MCF 10A (cell line): ENCODE results near the gene PNCK. TPM values are rescaled to one million over a fixed set of nuclear protein-coding genes. Genes with fewer than 3 reads are reported as not detected.
A peak's percentile ranks its signal among the peaks of the same experiment; 100 is the strongest.

Source experiments
- BruUV-seq: library from RNA; stranded (reverse); fragments of 400-500 nt; replicated peaks from 2 replicates; lab custom pipeline; 2021; lab: Mats Ljungman, UMichigan
- CTCF ChIA-PET: fragments of 300-600 bp; sonication (Branson Sonifier 250); formaldehyde crosslinking; extraction: SDS; loops from one replicate; lab custom pipeline; 2021; ENCODE audit warnings: antibody characterized with exemption, inconsistent platforms; lab: Yijun Ruan, JAX
- POLR2A ChIA-PET: fragments of 300-600, 350-650 bp; sonication (Branson Sonifier 250); formaldehyde crosslinking; extraction: SDS; loops from one replicate; lab custom pipeline; 2020; ENCODE audit warnings: antibody characterized with exemption, inconsistent platforms; lab: Yijun Ruan, JAX
- DNase-seq: peaks from one replicate; pipeline ENCODE4 v3.0.0-alpha.2; 2018; ENCODE audit not compliant: unreplicated experiment
- H3K27ac Mint-ChIP-seq: one replicate; pipeline ENCODE4 v1.8.0; 2022; ENCODE audit warnings: mild to moderate bottlenecking, low read depth, mixed read lengths; ENCODE audit not compliant: unreplicated experiment
- H3K27me3 Mint-ChIP-seq: one replicate; pipeline ENCODE4 v1.8.0; 2022; ENCODE audit warnings: mixed read lengths; ENCODE audit not compliant: insufficient read depth, unreplicated experiment
- H3K36me3 Mint-ChIP-seq: one replicate; pipeline ENCODE4 v1.8.0; 2022; ENCODE audit warnings: mild to moderate bottlenecking, moderate library complexity, mixed read lengths; ENCODE audit not compliant: insufficient read depth, unreplicated experiment
- H3K4me1 Mint-ChIP-seq: one replicate; pipeline ENCODE4 v1.8.0; 2022; ENCODE audit warnings: mixed read lengths; ENCODE audit not compliant: insufficient read depth, unreplicated experiment
- H3K4me3 Mint-ChIP-seq: one replicate; pipeline ENCODE4 v1.8.0; 2022; ENCODE audit warnings: mild to moderate bottlenecking, moderate library complexity, mixed read lengths; ENCODE audit not compliant: unreplicated experiment
- H3K9me3 Mint-ChIP-seq: one replicate; pipeline ENCODE4 v1.8.0; 2022; ENCODE audit warnings: mixed read lengths; ENCODE audit not compliant: unreplicated experiment
- CTCF ChIP-seq: fragments of 200-600 bp; IDR thresholded peaks from one replicate; pipeline ENCODE4 v1.8.0; 2022; ENCODE audit warnings: antibody characterized with exemption, mild to moderate bottlenecking; ENCODE audit not compliant: unreplicated experiment
- intact Hi-C: fragments of 100-400 bp; cut with micrococcal nuclease; formaldehyde crosslinking; loops from 2 replicates; pipeline ENCODE4 v1.14.1; 2022
- total RNA-seq: library from RNA; stranded (reverse); gene quantifications from 2 replicates; pipeline ENCODE4 v1.2.3, GENCODE V29; 2022

PNCK gene
- total RNA-seq, 1 experiment from 2014 or later = not detected

GRCh38 chrX:153650959-153651358 lies 22.7 kb downstream of the PNCK start:
- DNase-seq = no peak
- H3K9me3 Mint-ChIP-seq = no peaks in the 10 kb centered on the region
- no peak for TF ChIP-seq CTCF
- POLR2A ChIA-PET = no interaction called here
- peaks cover 6% of the 10 kb centered on the region for H3K4me1 Mint-ChIP-seq
- intact Hi-C loops = no loop called here
- no peak overlapping the region for H3K4me3 Mint-ChIP-seq
- no peaks in the 10 kb centered on the region for H3K27me3 Mint-ChIP-seq
- CTCF ChIA-PET = interaction anchor here (0.6 to 1.8 kb wide), 4 partner anchors 10 to 42 kb away, joined by 4 to 7 read pairs (median 4); no protein-coding TSS in a partner anchor
- H3K27ac Mint-ChIP-seq = no peak overlapping the region
- no TSS peak for BruUV-seq
- H3K36me3 Mint-ChIP-seq = peaks cover 6% of the 10 kb centered on the region

- BruUV-seq = no TSS peak
- ChIA-PET CTCF (interaction anchor here (0.5 to 1.8 kb wide), 4 partner anchors 12 to 135 kb away, joined by 3 to 7 read pairs (median 4); no protein-coding TSS in a partner anchor), POLR2A (no interaction called here)
- intact Hi-C loops = no loop called here
- no peak for TF ChIP-seq CTCF
- peaks cover 6% of the 10 kb centered on the region for H3K4me1 Mint-ChIP-seq
- no peak overlapping the region for H3K27ac Mint-ChIP-seq
- no peaks in the 10 kb centered on the region for H3K9me3 Mint-ChIP-seq
- no peaks in the 10 kb centered on the region for H3K27me3 Mint-ChIP-seq
- H3K4me3 Mint-ChIP-seq = no peak overlapping the region
- no peak for DNase-seq
- H3K36me3 Mint-ChIP-seq = no peaks in the 10 kb centered on the region
Observed at GRCh38 chrX:153649915-153650782, 23.5 kb downstream of the PNCK start.

GRCh38 chrX:153649178-153649914 lies 24.3 kb downstream of the PNCK start:
- intact Hi-C loops = no loop called here
- Mint-ChIP-seq H3K27me3 (no peaks in the 10 kb centered on the region), H3K4me1 (peaks cover 6% of the 10 kb centered on the region), H3K4me3 (no peak overlapping the region), H3K27ac (no peak overlapping the region), H3K36me3 (no peaks in the 10 kb centered on the region), H3K9me3 (no peaks in the 10 kb centered on the region)
- ChIA-PET CTCF (interaction anchor here (0.6 to 0.8 kb wide), 3 partner anchors 12 to 85 kb away, joined by 3 to 4 read pairs (median 3); no protein-coding TSS in a partner anchor), POLR2A (no interaction called here)
- DNase-seq = peak; percentile 43
- peak; percentile 26 for TF ChIP-seq CTCF
- BruUV-seq = no TSS peak
